Fibroblast of upper back skin (primary cell): ENCODE data around the gene TPO.
"Not testable (repeated sequence)": the region's sequence is repeated elsewhere in the genome, so short reads cannot be mapped to it uniquely, and the experiment has no call there.

Experiments
- DNase-seq: peaks from one replicate; pipeline ENCODE4 v3.0.0-alpha.2; 2013

Gene TPO

DNA sequence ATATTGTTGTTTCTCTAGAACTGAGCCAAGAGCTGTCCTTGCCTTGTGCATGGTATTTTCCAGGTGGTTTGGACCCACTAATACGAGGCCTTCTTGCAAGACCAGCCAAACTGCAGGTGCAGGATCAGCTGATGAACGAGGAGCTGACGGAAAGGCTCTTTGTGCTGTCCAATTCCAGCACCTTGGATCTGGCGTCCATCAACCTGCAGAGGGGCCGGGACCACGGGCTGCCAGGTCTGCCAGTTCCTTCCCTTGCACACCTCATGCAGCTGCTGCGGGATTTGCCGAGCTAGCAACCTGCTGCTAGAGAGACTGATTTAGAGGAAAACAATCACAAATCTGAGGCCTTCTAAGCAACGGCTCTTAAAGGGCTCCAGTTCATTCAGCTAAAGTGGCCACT lies 74.5 kb downstream of the TPO start:
- DNase-seq, result no peak

DNA sequence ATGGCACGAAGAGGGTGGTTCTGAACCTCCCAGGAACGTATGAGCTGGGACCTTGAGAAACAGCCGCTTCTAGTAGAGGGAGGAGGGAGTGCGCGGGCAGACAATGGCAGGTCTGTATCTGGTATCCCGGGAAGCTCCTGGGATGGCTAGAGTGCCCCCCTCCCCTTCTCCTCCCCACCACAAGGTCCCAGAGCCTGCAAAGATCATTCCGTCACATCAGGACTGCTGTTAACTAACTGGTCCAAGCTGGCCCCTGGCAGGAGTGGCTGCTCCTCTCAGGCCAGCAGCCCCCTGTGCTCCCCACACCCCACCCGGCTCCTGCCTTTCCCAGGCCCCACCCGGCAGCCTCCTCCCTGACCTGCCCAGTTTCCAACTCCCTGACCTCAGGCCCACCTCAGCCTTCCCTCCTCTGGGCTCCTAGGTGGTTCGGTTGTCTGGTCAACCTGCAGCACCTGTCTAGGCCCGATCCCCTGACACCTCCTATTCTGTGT lies 75.0 kb downstream of the TPO start:
- DNase-seq, result no peak

DNA sequence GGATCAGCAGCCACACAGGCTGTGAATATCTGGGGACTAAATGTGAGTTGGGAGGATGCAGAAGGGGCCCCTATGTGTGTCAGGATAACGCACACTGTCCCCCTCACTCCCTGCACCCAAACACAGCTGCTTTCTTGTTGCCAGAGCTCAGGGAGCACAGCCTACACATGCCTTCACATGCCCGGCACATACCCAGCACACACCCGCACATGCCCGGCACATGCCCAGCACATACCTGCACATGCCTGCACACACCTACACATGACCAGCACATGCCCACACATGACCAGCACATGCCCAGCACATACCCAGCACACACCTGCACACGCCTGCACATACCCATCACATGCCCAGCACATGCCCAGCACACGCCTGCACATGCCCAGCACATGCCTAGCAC lies 75.6 kb downstream of the TPO start:
- DNase-seq, result no peak

DNA sequence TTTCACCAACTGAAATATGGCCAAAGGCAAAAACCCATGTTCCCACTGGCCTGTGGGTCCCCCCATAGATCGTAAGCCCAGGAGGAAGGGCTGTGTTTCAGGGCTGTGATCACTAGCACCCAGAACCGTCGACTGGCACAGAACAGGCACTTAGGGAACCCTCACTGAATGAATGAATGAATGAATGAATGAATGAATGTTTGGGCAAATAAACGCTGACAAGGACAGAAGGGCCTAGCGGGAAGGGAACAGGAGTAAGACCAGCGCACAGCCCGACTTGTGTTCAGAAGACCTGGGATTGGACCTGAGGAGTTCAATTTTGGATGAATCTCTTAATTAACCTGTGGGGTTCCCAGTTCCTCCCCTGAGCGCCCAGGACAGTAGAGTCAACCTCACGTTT lies 76.2 kb downstream of the TPO start:
- DNase-seq, result no peak

DNA sequence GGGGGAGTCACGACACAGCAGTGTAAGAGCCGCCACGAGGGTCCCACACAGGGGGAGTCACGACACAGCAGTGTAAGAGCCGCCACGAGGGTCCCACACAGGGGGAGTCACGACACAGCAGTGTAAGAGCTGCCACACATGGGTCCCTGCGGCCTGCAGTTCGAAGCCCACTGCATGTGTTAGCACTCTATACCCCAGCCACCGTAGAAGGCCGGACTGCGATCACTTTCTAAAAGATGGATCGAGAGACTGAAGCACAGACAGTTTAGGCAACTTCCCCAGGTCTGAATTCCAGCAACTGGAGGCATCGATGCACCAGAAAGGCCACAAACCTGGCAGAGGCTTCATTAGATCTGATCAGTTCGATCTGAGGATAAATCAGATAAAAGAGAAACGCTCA lies 77.1 kb downstream of the TPO start:
- DNase-seq, result not testable (repeated sequence)

DNA sequence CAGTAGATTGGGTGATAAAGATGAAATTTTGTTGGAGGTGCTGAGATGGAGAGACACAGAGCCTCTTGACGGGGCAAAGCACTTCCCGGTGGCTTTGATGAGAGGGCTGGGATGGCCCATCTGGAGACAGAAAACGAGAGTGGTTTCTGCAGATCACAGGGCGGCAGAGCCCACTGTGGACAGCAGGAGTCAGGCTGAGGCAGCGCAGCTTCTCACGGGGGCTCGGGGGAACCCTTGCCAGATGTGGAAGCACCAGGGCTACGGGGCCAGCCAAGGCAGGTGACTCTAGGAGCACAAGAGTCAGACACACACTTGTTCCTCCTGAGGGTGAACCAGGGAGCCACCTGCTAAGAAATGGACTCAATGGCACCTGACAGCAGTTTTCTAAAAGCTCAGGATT lies 78.5 kb downstream of the TPO start:
- no peak for DNase-seq

DNA sequence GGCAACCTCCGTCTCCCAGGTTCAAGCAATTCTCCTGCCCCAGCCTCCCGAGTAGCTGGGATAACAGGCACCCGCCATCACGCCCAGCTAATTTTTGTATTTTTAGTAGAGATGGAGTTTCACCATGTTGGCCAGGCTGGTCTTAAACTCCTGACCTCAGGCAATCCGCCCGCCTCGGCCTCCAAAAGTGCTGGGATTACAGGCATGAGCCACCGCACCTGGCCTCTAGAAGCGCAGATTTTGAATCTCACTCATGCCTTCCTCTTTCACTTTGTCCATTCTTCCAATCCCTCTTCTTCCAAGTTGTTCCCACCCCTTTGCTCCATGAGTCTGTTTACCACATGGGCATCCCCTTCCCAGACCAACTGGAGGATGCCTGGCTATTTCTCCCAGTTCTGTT lies 79.0 kb downstream of the TPO start:
- DNase-seq, result not testable (repeated sequence)

DNA sequence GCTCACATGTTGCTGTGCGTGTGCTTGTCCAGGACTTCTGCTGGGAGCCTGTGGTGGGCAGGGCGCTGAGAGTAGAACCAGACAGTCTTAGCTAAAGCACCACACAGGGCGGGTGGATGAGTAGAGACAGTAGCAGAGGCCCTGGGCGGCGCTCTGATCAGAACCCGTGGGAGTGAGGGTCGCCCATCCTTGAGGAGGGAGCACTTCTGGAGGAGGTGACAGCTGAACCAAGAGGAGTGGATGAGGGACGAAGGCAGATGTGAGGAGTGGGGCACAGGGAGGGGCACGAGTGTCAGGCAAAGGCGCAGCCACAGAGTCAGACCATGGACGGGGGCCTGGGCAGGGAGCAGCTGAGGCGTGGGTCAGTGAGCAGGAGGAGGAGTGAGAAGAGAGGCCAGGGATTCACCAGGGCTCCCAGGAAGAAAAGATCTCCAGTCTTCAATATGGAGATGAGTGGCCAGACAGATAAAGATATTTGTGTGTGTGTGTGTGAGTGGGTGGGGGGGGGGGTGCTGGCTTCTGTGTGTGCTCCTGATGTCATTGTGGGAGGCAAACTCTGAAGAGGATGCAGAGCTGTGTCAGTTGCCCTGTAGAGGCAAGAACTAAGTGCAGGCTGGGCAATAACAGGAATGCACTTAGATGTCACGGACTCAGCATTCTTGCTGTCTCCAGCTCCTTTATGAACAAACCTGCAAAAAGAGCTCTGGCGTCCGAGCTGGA lies 79.6 kb downstream of the TPO start:
- no peak for DNase-seq

DNA sequence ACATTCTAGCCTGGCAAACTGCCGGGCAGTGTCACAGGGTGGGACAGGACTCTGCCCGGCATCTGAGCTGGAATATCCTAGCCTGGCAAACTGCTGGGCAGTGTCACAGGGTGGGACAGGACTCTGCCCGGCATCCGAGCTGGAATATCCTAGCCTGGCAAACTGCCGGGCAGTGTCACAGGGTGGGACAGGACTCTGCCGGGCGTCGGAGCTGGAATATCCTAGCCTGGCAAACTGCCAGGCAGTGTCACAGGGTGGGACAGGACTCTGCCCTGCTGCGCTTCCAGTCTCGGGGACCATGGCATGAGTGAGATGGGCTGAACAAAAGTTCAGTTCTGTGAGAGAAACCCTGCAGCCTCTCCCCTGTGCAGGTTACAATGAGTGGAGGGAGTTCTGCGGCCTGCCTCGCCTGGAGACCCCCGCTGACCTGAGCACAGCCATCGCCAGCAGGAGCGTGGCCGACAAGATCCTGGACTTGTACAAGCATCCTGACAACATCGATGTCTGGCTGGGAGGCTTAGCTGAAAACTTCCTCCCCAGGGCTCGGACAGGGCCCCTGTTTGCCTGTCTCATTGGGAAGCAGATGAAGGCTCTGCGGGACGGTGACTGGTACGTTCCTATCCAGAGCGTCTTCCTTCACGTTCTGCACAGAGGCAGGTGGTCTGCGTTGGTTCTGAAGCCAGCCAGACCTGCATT lies 80.3 kb downstream of the TPO start:
- DNase-seq, result no peak

DNA sequence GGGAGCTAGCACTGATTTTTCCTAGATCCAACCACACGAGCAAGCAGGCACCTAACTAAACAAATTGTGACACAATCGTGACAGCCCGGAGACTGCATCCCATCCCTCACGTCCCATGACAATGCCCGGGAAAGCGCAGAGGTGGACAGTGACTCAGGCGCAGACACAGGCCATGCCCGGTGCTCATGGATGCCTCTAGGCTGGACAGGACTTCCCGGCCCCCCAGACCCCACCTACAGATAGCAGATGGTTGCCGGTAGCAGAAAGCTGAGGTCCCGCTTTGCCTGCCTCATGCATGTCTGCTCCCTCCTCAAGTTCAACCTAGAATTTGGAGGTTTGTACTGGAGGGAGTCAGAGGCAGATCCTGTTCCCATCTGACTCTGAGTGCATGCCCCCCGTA lies 81.0 kb downstream of the TPO start:
- no peak for DNase-seq

DNA sequence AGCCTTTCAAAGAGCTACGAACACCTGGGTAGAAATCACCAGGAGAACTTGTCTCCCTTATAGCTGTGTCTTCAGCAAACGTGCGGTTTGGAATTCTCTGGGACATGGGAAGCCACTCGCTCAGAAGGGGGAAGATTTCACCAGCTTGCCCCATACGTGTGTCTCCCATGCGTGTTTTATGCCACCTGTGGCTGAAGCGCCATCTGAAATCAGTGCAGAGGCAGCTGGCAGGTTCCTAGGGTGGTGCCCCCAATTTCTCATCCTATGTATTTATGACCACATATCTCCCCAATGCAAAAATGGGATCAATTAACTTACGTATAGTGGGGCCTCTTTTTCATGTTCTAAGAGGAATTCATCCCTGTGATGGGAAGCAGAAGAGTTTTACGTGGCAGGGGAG lies 81.6 kb downstream of the TPO start:
- no peak for DNase-seq

DNA sequence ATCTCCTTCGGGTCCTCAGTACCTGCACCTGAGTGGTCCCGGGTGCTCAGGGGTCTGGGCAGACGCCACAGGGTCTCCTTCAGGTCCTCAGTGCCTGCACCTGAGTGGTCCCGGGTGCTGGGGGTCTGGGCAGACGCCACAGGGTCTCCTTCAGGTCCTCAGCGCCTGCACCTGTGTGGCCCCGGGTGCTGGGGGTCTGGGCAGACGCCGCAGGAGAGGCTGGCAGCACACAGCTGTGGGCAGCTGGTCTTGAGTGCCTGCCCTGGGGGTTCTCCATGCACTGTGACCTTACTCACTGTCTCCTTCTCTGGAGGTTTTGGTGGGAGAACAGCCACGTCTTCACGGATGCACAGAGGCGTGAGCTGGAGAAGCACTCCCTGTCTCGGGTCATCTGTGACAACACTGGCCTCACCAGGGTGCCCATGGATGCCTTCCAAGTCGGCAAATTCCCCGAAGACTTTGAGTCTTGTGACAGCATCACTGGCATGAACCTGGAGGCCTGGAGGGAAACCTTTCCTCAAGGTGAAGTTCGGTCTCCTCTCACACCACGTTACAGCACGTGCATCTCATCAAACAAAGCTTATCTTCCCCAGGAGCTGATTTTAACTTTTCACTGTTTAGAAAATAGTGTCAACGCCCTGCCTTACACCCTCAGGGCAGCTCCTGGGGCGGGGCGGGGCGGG lies 82.6 kb downstream of the TPO start:
- DNase-seq, result no peak

DNA sequence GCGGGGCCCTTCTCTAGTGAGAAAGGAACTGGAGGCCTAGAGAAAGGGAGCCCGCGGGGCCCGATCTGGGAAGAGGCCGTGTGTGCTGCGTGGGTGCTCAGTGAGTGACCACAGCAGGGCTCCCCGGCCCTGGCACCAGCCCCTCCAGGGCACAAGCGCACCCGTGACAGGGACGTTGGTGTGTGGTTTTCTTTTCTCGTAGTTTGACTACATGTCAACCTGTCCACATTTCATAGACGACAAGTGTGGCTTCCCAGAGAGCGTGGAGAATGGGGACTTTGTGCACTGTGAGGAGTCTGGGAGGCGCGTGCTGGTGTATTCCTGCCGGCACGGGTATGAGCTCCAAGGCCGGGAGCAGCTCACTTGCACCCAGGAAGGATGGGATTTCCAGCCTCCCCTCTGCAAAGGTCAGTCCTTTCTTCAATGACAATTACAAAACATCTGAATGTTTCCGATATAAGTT lies 83.1 kb downstream of the TPO start:
- no peak for DNase-seq

DNA sequence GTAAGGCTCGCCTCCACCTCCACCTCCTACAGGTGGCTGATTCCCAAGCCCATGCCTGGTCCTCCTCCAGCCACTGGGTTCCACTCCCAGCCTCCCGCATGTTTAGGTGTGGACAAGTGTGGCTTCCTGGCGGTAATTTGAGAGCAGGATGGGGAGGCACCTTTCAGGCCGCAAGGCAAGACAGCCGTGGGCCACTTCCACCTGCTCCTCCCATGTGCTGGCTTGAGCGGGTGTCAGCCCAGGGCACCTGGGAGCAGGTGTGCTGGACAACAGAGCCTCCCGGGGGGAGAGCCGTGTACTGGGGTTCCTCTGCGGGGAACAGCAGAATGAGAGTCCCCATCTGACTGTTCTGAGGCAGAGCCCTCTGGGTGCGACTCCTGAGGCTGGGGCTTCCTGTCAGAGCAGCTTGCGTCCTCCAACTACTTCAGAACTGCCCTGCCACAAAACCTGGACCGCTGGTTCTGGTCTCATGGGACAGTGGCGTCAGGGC lies 83.9 kb downstream of the TPO start:
- no peak for DNase-seq

DNA sequence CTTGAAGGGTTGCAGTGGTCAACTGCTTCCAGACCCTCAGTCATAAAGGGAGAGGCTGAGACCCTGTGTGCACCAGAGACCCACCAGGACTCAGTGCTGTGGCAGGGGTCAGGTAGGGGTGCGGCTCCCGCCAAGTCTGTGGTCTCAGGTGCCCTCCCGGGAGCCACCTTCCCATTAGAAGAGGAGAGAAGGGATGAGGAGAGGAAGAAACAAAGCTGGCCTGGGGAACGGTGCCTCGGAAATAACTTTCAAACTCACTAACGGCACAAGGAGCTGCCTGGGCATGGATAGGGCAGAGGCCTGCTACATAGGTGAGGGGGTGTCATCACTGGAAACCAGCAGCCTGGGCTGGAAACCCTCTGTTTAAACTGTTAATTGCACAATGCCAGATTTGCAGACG lies 84.9 kb downstream of the TPO start:
- DNase-seq, result no peak

DNA sequence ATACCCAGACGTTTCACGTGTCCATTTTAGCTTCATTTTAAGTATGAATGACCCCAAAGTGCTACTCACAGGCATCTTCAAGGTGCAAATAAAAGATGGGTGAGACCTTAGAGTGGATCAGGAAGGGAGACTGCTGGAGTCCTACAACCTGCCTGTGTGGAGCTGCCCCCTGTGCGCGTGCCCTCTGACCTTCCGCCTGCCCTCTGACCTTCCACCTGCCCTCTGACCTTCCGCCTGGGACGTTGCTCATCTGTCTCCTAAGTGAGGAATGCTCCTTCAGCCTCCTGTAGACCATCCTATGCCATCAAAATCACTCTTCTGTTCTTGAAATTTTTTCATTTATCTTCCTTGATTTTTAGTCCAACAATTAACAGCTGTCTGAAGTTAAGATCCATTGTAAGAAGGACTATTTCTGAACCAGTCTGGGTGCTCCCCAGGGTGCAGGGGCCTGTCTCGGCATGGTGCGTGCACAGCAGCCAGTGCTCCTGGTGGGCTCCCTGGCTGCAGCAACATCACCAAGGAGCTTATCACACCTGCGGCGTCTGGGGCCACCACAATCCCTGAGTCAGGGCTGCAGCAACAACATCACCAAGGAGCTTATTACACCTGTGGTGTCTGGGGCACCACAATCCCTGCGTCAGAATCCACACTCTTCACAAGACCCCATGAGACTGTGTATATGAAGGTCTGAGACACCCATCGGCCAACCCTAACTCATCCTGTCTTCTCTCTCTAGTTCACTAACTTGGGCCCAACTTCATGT lies 86.0 kb downstream of the TPO start:
- DNase-seq, result no peak

DNA sequence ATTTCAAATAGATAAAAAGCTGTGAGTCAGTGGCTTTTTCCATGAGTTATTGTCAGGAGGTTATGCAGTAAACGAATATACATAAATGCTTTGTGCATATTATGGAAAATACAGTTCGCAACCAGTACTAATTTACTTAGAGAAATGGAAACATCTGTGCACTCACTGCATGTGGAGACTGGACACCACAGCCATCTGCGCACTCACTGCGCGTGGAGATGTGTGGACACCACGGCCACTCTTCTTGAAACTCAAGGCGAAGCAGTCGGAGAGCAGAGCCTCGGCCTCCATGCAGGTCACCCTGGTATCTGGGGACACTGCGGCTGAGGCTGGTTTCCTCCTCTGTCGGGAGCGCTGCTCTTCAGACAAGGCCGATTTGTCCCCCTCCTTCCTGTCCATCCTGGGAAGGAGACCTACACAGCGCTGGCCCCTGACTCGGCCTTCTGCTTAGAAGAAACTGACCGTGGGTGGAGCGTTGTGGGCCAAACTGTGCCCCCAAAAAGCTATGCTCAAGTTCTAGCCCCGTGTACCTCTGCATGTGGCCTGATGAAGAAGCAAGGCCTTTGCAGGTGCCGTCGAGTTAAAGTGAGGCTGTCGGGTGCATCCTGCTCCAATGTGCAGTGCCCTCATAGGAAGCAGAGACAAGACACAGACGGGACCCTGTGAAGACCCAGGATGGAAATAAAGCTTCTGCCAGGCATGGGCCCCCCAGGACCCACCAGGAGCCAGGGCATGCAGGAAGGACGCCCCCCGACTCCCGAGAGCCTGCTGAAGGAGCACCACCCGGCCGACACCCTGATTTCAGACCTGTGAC lies 88.0 kb downstream of the TPO start:
- no peak for DNase-seq

DNA sequence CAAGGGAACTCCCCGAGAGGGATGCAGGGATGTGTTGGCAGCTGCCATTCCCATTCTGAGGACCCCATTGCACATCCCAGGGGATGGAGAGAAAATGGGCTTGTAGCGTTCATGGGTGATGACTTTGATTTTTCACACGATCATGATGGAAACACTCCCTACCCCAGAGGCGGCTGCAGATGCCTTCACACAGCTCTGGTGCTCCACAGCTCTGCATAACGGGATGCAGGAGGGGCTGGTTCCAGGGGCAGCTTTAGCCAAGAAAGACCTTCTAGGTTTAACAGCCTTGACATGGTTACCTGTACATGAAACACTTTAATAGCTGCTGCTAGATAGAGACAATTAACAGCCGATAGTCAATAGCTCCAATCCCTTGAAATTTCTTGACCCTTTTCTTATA lies 88.7 kb downstream of the TPO start:
- DNase-seq, result no peak

DNA sequence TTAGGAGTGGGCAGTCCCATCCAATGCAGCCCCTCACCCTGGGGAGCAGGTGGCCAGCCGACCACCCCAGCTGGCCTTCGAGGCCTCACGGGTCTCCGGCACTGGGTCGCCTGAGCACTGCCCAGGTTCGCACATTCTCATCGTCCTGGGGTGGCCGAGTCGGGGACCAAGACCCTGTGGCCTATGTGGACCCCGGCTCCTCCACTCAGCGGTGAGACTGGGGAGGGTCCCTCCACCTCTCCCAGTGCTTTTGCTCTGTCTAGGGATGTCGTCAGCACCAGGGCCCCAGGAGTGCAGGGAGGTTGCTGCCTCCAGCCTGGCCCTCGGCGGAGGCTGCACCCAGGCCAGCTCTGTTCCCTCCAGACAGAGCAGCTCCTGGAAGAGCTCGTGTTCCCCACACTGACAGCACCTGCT lies 89.6 kb downstream of the TPO start:
- no peak for DNase-seq

DNA sequence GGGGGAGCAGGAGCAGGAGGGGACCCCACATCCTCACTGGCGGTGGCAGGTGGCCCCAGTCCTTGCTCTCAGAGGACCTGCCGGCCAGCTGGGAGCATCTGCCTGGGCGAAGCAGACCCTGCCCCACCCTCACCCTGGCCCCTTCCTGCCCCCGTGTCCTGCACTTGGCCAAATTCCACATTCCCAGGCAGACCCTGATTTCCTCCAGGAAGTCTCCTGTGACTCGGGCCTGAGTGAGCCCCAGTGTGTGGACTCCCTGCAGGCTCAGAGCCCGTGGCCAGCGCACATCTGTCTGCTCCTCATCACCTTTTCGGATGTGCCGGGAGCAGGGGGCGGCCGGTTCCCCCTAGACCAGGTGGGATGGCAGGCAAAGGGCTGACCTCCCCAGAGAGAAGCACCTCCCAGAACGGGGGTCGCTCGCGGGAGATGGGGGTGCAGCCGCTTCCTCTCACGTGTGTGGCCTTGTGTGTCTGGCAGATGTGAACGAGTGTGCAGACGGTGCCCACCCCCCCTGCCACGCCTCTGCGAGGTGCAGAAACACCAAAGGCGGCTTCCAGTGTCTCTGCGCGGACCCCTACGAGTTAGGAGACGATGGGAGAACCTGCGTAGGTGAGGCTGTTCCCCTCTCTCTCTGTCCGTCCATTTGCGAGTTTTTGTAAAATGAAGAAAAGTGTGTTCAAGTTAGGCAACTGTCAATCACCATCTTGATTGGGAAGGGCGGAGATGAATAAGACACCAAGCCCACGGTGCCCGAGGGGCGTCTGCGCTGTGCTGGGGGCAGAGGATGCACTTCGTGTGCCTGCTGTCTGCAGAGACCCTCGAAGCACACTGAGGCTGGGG lies 90.4 kb downstream of the TPO start:
- DNase-seq, result no peak

DNA sequence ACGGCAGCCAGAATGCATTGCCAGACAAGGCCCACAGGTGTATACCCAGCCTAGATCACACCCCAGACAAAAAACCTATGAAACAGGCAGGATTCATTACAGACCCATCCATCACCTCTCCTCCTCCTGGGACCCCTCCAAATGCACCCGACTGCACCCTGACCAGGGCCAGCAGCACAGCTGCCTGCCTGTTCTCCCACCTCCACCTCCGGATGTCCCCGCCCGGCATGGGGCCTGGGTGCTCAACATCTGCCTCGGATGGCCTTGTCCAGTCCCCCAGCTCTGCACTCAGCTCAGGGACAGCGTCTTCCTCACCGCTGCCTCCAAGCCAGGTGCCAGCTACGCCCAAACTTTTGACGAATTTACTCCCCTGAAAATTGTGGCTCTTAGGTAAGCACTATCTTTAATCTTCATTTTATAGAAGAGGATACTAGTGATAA lies 91.1 kb downstream of the TPO start:
- no peak for DNase-seq
